Vagina (tissue), 2 donors: Measurements from ENCODE around the gene PTPN3. TPM values are rescaled to one million over a fixed set of nuclear protein-coding genes. Genes with fewer than 3 reads are reported as not detected.

Source experiments
- DNase-seq, 2 donors: peaks; one replicate each; pipeline ENCODE4 v3.0.0-alpha.2; 2017; ENCODE audit errors: extremely low spot score in 2 of 2
- H3K27ac ChIP-seq: fragments of 200-600 bp; sonication (generic); one replicate; pipeline ENCODE4 v1.5.1; 2019
- H3K27me3 ChIP-seq: fragments of 200-600 bp; sonication (generic); one replicate; pipeline ENCODE4 v1.5.1; 2019
- H3K36me3 ChIP-seq, 2 donors: fragments of 200-600 bp; sonication (generic); one replicate each; pipeline ENCODE4 v1.5.1; 2017 to 2019
- H3K4me1 ChIP-seq: fragments of 200-600 bp; sonication (generic); one replicate; pipeline ENCODE4 v1.5.1; 2019
- H3K4me3 ChIP-seq, 2 donors: fragments of 200-600 bp; sonication (generic); 1 replicate in 1 of 2; 2 replicates in 1 of 2; pipeline ENCODE4 v1.5.1; 2016 to 2019
- H3K9me3 ChIP-seq: fragments of 200-600 bp; sonication (generic); one replicate; pipeline ENCODE4 v1.5.1; 2019
- POLR2A ChIP-seq, 2 donors: fragments of 450-650 bp; IDR thresholded peaks; one replicate each; pipeline ENCODE4 v1.6.1; 2017; ENCODE audit warnings: antibody characterized with exemption in 2 of 2, mild to moderate bottlenecking in 2 of 2, moderate library complexity in 2 of 2
- POLR2AphosphoS5 ChIP-seq, 2 donors: sonication (generic); formaldehyde crosslinking; IDR thresholded peaks; one replicate each; pipeline ENCODE4 v1.9.0; 2017; ENCODE audit warnings: antibody characterized with exemption in 2 of 2, mild to moderate bottlenecking in 2 of 2, low read depth in 1 of 2; ENCODE audit not compliant: insufficient read depth in 1 of 2
- intact Hi-C: fragments of 100-400 bp; cut with DNase I; formaldehyde crosslinking; loops from one replicate; pipeline ENCODE4 v1.15.1; 2023
- total RNA-seq: library from RNA; depleted of rRNA; stranded (reverse); fragments of >200 nt; gene quantifications from one replicate; pipeline ENCODE4 v1.2.3, GENCODE V29; 2016
- TF ChIP-seq, protein P1 (sequence below), 3 experiments: fragments of 450-650 bp in 2 of 3; fragments of 200-600 bp in 1 of 3; sonication (generic) in 1 of 3; IDR thresholded peaks; one replicate each; pipeline ENCODE4 v1.5.1; 2017 to 2019; ENCODE audit warnings: antibody characterized with exemption in 3 of 3, mild to moderate bottlenecking in 2 of 3, moderate library complexity in 2 of 3

PTPN3 gene
- total RNA-seq, 1 donor from 2014 or later = 15.5 TPM

DNA sequence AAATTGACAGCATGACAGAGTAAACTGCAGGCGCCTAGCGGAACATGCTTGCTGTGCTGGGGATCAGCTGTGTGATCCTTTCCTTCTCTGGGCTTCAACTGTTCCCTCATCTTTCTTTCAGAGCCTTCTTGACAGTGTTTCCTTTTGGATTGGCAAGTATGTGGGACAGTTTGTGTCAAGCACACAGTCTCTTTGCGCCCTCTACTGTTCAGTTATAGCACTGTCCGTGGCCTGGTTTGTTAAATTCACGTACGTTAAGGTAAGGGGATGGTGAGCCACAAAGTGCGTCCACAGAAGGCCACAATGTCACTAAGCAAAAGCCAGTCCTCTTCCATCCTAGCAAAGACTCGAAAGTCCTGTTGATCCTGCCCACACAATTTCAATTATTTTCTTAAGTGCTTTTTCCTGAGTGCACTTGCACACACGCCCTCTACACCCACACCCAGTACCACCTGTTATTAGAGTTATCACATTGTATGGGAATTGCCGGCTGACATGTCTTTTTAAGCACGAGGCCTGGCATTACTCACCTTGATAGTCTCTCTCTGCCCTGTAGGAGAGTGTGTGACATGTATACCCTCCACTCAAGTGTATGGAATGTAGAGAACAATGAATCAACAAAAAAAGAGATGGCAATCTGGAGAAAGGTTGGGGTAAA lies 22.5 kb upstream of the PTPN3 start:
- intact Hi-C loops = no loop called here
- DNase-seq = no peak

GRCh38 chr9:109519366-109519765 lies 21.3 kb upstream of the PTPN3 start:
- no peaks in the 10 kb centered on the region for H3K36me3 ChIP-seq
- H3K9me3 ChIP-seq = no peaks in the 10 kb centered on the region
- H3K4me3 ChIP-seq = no peak overlapping the region
- no peak overlapping the region for H3K27ac ChIP-seq
- TF ChIP-seq POLR2A (IDR thresholded peaks at IDR 0.05) = no peak
- TF ChIP-seq, protein P1, sequence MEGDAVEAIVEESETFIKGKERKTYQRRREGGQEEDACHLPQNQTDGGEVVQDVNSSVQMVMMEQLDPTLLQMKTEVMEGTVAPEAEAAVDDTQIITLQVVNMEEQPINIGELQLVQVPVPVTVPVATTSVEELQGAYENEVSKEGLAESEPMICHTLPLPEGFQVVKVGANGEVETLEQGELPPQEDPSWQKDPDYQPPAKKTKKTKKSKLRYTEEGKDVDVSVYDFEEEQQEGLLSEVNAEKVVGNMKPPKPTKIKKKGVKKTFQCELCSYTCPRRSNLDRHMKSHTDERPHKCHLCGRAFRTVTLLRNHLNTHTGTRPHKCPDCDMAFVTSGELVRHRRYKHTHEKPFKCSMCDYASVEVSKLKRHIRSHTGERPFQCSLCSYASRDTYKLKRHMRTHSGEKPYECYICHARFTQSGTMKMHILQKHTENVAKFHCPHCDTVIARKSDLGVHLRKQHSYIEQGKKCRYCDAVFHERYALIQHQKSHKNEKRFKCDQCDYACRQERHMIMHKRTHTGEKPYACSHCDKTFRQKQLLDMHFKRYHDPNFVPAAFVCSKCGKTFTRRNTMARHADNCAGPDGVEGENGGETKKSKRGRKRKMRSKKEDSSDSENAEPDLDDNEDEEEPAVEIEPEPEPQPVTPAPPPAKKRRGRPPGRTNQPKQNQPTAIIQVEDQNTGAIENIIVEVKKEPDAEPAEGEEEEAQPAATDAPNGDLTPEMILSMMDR (IDR thresholded peaks at IDR 0.05) = no peak
- TF ChIP-seq POLR2AphosphoS5 (IDR thresholded peaks at IDR 0.05; ENCODE audit: insufficient read depth in 1 of 2, low read depth in 1 of 2) = no peak
- no peaks in the 10 kb centered on the region for H3K4me1 ChIP-seq
- DNase-seq = no peak
- no peaks in the 10 kb centered on the region for H3K27me3 ChIP-seq
- intact Hi-C loops = no loop called here

More for the DNA sequence above, 22.5 kb upstream of the PTPN3 start:
- Histone ChIP-seq H3K9me3 (no peaks in the 10 kb centered on the region), H3K4me1 (no peaks in the 10 kb centered on the region), H3K27me3 (no peaks in the 10 kb centered on the region), H3K27ac (no peak overlapping the region), H3K36me3 (no peaks in the 10 kb centered on the region), H3K4me3 (no peak overlapping the region)
- TF ChIP-seq POLR2AphosphoS5 (IDR thresholded peaks at IDR 0.05; ENCODE audit: insufficient read depth in 1 of 2, low read depth in 1 of 2) (no peak), POLR2A (IDR thresholded peaks at IDR 0.05) (no peak)
- TF ChIP-seq, protein P1 (IDR thresholded peaks at IDR 0.05) = peak; percentile 31 to 56 (median 48)

DNA sequence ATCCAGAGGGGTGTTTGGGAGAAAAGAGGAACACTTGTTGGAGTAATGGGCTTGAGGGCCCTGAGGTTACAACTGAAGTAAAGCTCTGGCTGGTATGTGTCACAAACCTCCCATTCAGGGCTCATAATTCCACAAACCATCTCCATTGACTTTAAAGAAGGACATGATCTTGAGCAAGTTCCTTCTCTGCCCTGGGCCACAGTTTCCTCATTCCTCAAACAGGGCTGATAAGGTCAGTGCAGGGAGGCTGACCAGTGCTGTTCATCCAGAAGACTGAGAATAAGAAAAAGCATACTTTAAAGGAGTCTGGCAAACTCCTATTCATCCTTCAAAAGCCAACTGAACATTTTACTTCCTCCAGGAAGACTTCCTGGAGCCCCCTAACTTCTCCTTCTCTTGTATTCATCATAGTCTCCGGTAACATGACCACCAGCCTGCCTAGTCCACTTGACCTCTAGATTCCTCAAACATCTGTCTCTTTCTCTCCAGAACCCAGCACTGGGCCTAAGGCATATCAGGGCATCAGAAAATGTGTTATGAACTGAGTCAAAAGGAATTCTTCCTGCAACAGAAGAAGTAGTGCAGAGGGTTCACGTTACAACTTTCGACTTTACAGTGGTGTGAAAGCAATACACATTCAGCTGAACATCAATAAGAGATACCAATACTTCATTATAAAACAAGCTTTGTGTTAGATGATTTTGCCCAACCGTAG lies 20.7 kb upstream of the PTPN3 start:
- intact Hi-C loops = no loop called here
- no peaks in the 10 kb centered on the region for H3K36me3 ChIP-seq
- H3K27ac ChIP-seq = no peak overlapping the region
- no peak for TF ChIP-seq POLR2AphosphoS5 (IDR thresholded peaks at IDR 0.05; ENCODE audit: insufficient read depth in 1 of 2, low read depth in 1 of 2)
- TF ChIP-seq POLR2A (IDR thresholded peaks at IDR 0.05) = no peak
- TF ChIP-seq, protein P1 (IDR thresholded peaks at IDR 0.05) = no peak
- no peak overlapping the region for H3K4me3 ChIP-seq
- no peaks in the 10 kb centered on the region for H3K4me1 ChIP-seq
- DNase-seq = no peak
- H3K9me3 ChIP-seq = no peaks in the 10 kb centered on the region
- no peaks in the 10 kb centered on the region for H3K27me3 ChIP-seq

GRCh38 chr9:109517901-109518377 lies 19.8 kb upstream of the PTPN3 start:
- H3K9me3 ChIP-seq = no peaks in the 10 kb centered on the region
- no peaks in the 10 kb centered on the region for H3K36me3 ChIP-seq
- DNase-seq = no peak
- H3K27me3 ChIP-seq = no peaks in the 10 kb centered on the region
- TF ChIP-seq POLR2AphosphoS5 (IDR thresholded peaks at IDR 0.05; ENCODE audit: insufficient read depth in 1 of 2, low read depth in 1 of 2) (no peak), POLR2A (IDR thresholded peaks at IDR 0.05) (no peak)
- TF ChIP-seq, protein P1 (IDR thresholded peaks at IDR 0.05) = no peak
- no peak overlapping the region for H3K27ac ChIP-seq
- intact Hi-C loops = no loop called here
- H3K4me1 ChIP-seq = no peaks in the 10 kb centered on the region
- H3K4me3 ChIP-seq = no peak overlapping the region

DNA sequence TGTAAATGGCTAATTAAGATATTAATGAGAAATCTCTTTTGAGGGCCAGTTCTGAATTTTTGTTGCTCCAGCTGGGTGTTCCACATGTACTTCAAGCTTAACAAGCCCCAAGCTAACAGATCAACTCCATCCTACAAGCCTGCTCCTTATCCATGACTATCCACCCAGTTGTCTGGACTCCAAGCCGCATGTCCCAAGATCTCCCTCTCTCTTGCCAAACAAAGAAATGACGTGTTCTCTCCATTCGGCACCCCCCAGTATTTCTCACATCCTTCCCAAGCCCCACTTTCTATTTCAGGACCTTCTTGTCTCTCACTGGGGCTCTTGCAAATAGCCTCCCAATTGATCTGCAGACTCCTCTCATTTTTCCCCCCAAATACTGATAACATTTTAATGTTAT lies 15.8 kb upstream of the PTPN3 start:
- H3K27ac ChIP-seq = no peak overlapping the region
- H3K4me3 ChIP-seq = no peak overlapping the region
- intact Hi-C loops = no loop called here
- no peaks in the 10 kb centered on the region for H3K27me3 ChIP-seq
- H3K9me3 ChIP-seq = no peaks in the 10 kb centered on the region
- no peak for DNase-seq
- TF ChIP-seq, protein P1 (IDR thresholded peaks at IDR 0.05) = no peak
- TF ChIP-seq POLR2A (IDR thresholded peaks at IDR 0.05) (no peak), POLR2AphosphoS5 (IDR thresholded peaks at IDR 0.05; ENCODE audit: insufficient read depth in 1 of 2, low read depth in 1 of 2) (no peak)
- no peaks in the 10 kb centered on the region for H3K4me1 ChIP-seq
- H3K36me3 ChIP-seq = no peaks in the 10 kb centered on the region
